ENCODE data around the gene SRSF9. TPM values are rescaled to one million over a fixed set of nuclear protein-coding genes. Genes with fewer than 3 reads are reported as not detected.

SRSF9 gene
- total RNA-seq, 1 donor from 2014 or later, result 128 TPM

GRCh38 chr12:120498870-120499515 lies 29.4 kb upstream of the SRSF9 start:
- no peak overlapping the region for H3K4me3 ChIP-seq (ENCODE audit: low read depth, low read length)
- no peak for DNase-seq (ENCODE audit: low read depth)
- no peak for TF ChIP-seq CTCF (conservative IDR thresholded peaks at IDR 0.05; ENCODE audit: low read depth, low read length)

GRCh38 chr12:120497524-120498150 lies 28.1 kb upstream of the SRSF9 start:
- H3K4me3 ChIP-seq (ENCODE audit: low read depth, low read length), result peak overlapping the region; percentile 91
- TF ChIP-seq CTCF (conservative IDR thresholded peaks at IDR 0.05; ENCODE audit: low read depth, low read length), result no peak
- no peak for DNase-seq (ENCODE audit: low read depth)

GRCh38 chr12:120496413-120497340 lies 27.1 kb upstream of the SRSF9 start:
- H3K4me3 ChIP-seq (ENCODE audit: low read depth, low read length), result peak overlapping the region; percentile 91
- peak; percentile 23 for TF ChIP-seq CTCF (conservative IDR thresholded peaks at IDR 0.05; ENCODE audit: low read depth, low read length)
- no peak for DNase-seq (ENCODE audit: low read depth)

DNA sequence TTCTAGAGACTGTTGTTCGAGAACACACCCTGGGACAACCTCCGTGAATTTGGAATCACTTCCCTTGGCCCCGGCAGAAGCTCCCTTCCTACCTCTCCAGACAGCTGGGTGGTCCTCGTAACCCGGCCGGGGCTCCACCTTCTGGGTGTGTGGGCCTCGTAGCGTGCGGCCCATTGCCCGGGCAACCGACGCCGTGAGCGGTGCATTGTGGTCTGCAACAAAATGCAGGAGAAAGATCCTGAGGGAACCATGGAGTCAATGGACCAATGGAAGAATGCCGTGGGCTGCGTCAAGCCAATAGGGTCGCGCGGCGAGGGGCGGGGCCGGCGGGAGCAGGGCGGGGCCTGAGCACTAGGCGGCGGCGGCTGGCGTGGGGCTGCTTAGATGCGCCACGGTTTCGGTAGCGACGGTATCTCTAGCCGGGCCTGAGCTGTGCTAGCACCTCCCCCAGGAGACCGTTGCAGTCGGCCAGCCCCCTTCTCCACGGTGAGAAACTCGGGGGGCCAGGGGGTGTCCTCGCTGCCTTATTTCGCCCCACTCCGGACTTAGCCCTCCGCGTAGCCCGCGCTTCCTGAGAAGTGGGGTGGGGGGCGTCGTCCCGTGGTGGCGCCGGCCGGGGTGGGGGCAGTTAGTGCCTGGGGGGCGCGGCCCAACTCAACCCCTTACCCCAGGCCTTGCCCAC lies 26.3 kb upstream of the SRSF9 start, which contains the start of gene DYNLL1:
Gene DYNLL1, plus strand, starts transcription at position 383 of the 682 bp plus-strand sequence. CDS start 309 bp downstream, outside the sequence.
- TF ChIP-seq CTCF (conservative IDR thresholded peaks at IDR 0.05; ENCODE audit: low read depth, low read length), result no peak
- DNase-seq (ENCODE audit: low read depth), result peak; percentile 48
- H3K4me3 ChIP-seq (ENCODE audit: low read depth, low read length), result peak within 1 kb of the TSS; percentile 91

DNA sequence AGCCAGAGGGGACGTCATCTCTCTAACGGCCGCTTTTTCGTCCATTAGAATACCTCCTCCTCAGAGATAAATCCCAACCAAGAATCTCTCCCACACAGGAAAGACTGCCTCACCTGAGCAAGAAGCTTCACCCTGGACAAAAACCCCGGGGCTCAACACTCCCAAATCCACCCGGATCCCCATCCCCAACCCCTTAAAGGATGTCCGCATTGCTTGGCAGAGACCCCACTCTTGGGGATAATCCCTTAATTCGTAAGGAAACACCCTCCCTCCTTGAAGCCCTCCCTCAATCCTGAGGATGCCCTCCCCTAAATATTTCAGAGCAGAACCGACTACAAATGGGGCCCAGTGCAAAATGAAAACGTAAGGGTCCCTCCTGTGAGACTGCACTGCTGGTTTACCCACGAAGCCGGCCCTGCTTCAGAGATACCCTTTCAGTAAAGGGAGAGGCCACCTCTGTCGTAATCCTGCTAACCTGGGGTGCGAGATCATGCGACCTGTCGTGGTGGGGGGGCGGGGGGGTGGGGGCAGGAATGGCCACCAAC lies 25.7 kb upstream of the SRSF9 start:
- H3K4me3 ChIP-seq (ENCODE audit: low read depth, low read length), result peak overlapping the region; percentile 91
- DNase-seq (ENCODE audit: low read depth), result no peak
- TF ChIP-seq CTCF (conservative IDR thresholded peaks at IDR 0.05; ENCODE audit: low read depth, low read length), result no peak

GRCh38 chr12:120490833-120491512 lies 21.4 kb upstream of the SRSF9 start:
- no peak overlapping the region for H3K4me3 ChIP-seq (ENCODE audit: low read depth, low read length)
- no peak for DNase-seq (ENCODE audit: low read depth)
- TF ChIP-seq CTCF (conservative IDR thresholded peaks at IDR 0.05; ENCODE audit: low read depth, low read length), result no peak
